Measurements from ENCODE around the gene GRXCR2. TPM values are rescaled to one million over a fixed set of nuclear protein-coding genes. Genes with fewer than 3 reads are reported as not detected.
"Not testable (repeated sequence)": the region's sequence is repeated elsewhere in the genome, so short reads cannot be mapped to it uniquely, and the experiment has no call there.

GRXCR2 gene
- total RNA-seq, 2 experiments from 2014 or later = not detected

DNA sequence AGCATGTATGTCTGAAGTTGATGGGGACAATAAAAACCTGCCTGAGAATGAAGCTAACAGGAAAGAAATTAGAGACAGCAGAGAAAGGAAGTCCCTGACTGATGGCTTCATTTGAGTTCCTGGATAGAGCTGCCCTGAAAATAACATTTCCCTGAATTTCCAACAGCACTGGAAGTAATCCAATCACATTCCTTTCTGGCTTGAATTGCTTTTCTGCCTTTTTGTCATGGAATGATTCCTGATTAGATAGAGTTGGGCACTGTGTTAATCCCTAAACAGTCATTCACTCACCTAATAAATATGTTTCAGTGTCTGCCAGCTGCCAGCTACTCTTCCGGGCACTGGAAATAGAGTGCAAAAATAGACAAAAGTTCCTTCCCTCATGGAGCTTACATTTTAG is 33.6 kb upstream of the GRXCR2 start:
- CTCF ChIA-PET = no interaction called here
- Mint-ChIP-seq H3K27me3 (peaks cover 16% of the 10 kb centered on the region), H3K9me3 (no peaks in the 10 kb centered on the region), H3K4me3 (no peak overlapping the region), H3K36me3 (ENCODE audit: low read depth) (no peaks in the 10 kb centered on the region), H3K27ac (no peak overlapping the region), H3K4me1 (no peaks in the 10 kb centered on the region)
- DNase-seq = no peak
- POLR2A ChIA-PET = no interaction called here

DNA sequence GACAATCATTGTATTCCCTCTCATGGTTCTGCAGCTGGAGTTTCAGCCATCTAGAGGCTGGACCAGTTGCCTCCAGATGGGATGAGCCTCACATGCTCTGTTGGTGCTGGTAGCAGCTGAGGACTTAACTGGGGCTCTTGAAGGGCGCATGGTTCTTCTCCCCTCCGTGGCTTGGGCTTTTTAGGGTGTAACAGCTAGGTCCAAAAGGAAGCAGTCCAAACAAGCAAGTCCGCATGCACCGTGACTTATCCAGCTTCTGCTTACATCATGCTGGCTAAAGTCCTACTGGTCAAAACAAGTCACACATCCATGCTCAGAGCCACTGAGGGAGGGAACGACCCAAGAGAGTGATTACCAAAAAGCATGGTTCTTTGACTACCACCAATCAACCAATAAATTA is 31.9 kb upstream of the GRXCR2 start:
- Mint-ChIP-seq H3K4me1 (no peaks in the 10 kb centered on the region), H3K36me3 (ENCODE audit: low read depth) (no peaks in the 10 kb centered on the region), H3K27ac (no peak overlapping the region), H3K9me3 (no peaks in the 10 kb centered on the region), H3K4me3 (no peak overlapping the region), H3K27me3 (peaks cover 18% of the 10 kb centered on the region)
- no peak for DNase-seq
- POLR2A ChIA-PET = no interaction called here
- CTCF ChIA-PET = no interaction called here

DNA sequence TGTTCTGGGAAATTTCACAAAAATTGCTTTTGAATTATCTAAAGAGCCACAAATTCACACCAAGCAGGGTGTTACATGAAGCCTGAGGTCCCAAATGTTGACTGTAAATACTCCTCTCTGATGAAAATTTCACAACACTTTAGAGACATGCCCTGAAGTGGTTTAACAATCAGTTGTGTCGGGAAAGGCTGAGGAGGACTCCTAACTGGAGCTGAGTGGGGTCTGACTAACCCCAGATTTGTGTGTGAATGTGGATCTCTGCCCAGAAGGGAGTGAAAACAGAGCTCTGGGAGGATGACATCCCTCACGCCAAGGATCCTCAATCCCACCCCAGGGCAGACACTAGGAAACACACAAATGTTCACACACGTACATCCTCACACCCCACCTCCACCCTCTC is 31.1 kb upstream of the GRXCR2 start:
- DNase-seq = no peak
- Mint-ChIP-seq H3K4me3 (no peak overlapping the region), H3K4me1 (no peaks in the 10 kb centered on the region), H3K27me3 (peaks cover 15% of the 10 kb centered on the region), H3K36me3 (ENCODE audit: low read depth) (no peaks in the 10 kb centered on the region), H3K9me3 (no peaks in the 10 kb centered on the region), H3K27ac (no peak overlapping the region)
- ChIA-PET POLR2A (no interaction called here), CTCF (interaction anchor here (0.6 kb wide), 1 partner anchor 77 kb away, joined by 3 read pairs; no protein-coding TSS in a partner anchor)

DNA sequence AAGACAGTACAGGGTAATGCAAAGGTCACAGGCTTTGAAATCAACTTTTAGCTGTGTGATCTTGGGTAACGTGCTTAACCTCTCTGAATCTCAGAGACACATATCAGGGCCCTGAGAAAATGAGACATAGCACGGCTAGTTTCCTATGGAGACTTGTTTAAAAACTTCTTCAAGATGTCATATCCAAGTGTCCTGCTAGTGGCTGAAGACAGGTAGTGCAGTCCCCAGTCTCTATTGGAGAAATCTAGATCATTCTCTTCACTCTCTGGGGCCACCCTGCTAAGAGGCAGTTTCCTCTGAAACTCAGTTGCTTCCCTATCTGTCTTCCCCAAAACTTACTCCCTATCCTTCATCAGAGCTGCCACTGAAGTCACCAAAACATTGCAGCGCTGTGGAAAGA is 30.3 kb upstream of the GRXCR2 start:
- Mint-ChIP-seq H3K9me3 (no peaks in the 10 kb centered on the region), H3K4me1 (no peaks in the 10 kb centered on the region), H3K4me3 (no peak overlapping the region), H3K36me3 (ENCODE audit: low read depth) (no peaks in the 10 kb centered on the region), H3K27me3 (peaks cover 17% of the 10 kb centered on the region), H3K27ac (no peak overlapping the region)
- CTCF ChIA-PET = interaction anchor here (0.6 kb wide), 1 partner anchor 78 kb away, joined by 3 read pairs; no protein-coding TSS in a partner anchor
- POLR2A ChIA-PET = no interaction called here
- DNase-seq = no peak

DNA sequence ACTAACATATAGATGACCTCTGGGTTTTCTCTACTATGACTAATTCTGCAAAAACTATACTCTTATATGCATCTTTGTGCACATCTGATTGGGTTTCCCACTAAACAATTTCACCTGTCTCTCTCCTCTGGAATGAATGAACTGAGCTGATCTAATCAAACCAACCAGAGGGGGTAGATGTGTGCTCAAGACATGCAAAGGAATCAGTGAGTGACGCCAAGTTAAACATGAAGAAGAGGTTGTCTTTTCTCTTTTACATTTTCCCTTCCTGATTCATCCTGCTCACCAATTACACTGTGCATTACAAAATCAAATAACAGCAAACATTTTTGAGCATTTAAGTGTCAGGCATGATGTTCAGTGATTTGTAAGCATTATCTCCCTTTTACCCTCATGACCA is 29.6 kb upstream of the GRXCR2 start:
- Mint-ChIP-seq H3K9me3 (no peaks in the 10 kb centered on the region), H3K4me3 (no peak overlapping the region), H3K27me3 (peaks cover 17% of the 10 kb centered on the region), H3K27ac (no peak overlapping the region), H3K36me3 (ENCODE audit: low read depth) (no peaks in the 10 kb centered on the region), H3K4me1 (no peaks in the 10 kb centered on the region)
- no peak for DNase-seq
- POLR2A ChIA-PET = no interaction called here
- CTCF ChIA-PET = no interaction called here

GRCh38 chr5:145898171-145898570 is 25.4 kb upstream of the GRXCR2 start:
- no peak for DNase-seq
- Mint-ChIP-seq H3K27ac (no peak overlapping the region), H3K9me3 (peaks cover 4% of the 10 kb centered on the region), H3K27me3 (peaks cover 21% of the 10 kb centered on the region), H3K4me3 (no peak overlapping the region), H3K4me1 (no peaks in the 10 kb centered on the region), H3K36me3 (ENCODE audit: low read depth) (no peaks in the 10 kb centered on the region)
- ChIA-PET CTCF (no interaction called here), POLR2A (no interaction called here)

DNA sequence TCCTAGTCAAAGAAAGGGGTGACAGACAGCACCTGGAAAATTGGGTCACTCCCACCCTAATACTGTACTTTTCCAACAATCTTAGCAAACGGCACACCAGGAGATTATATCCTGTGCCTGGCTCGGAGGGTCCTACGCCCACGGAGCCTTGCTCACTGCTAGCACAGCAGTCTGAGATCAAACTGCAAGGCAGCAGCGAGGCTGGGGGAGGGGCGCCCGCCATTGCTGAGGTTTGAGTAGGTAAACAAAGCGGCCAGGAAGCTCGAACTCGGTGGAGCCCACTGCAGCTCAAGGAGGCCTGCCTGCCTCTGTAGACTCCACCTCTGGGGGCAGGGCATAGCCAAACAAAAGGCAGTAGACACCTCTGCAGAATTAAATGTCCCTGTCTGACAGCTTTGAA is 18.6 kb upstream of the GRXCR2 start:
- H3K27ac Mint-ChIP-seq; H3K4me1 Mint-ChIP-seq; CTCF ChIA-PET; H3K4me3 Mint-ChIP-seq; POLR2A ChIA-PET; H3K27me3 Mint-ChIP-seq; H3K9me3 Mint-ChIP-seq; H3K36me3 Mint-ChIP-seq (ENCODE audit: low read depth); DNase-seq: not testable (repeated sequence)

DNA sequence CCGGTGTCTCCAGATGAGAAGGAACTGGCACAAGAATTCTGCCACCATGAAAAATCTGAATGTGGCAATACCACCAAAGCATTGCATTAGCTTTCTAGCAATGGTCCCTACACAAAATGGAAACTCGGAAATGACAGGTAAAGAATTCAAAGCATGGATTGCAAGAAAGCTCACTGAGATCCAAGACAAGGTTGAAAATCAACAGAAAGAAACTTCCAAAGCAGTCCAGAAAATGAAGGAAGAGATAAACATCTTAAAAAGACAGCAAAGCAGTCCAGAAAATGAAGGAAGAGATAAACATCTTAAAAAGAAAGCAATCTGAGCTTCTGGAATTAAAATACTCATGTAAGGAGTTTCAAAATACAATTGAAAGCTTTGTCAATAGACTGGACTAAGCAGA is 16.8 kb upstream of the GRXCR2 start:
- H3K27ac Mint-ChIP-seq = no peak overlapping the region
- no peaks in the 10 kb centered on the region for H3K9me3 Mint-ChIP-seq
- CTCF ChIA-PET = no interaction called here
- H3K36me3 Mint-ChIP-seq (ENCODE audit: low read depth) = no peaks in the 10 kb centered on the region
- H3K4me3 Mint-ChIP-seq = no peak overlapping the region
- no peak for DNase-seq
- H3K27me3 Mint-ChIP-seq = peaks cover 6% of the 10 kb centered on the region
- no peaks in the 10 kb centered on the region for H3K4me1 Mint-ChIP-seq
- POLR2A ChIA-PET = no interaction called here

DNA sequence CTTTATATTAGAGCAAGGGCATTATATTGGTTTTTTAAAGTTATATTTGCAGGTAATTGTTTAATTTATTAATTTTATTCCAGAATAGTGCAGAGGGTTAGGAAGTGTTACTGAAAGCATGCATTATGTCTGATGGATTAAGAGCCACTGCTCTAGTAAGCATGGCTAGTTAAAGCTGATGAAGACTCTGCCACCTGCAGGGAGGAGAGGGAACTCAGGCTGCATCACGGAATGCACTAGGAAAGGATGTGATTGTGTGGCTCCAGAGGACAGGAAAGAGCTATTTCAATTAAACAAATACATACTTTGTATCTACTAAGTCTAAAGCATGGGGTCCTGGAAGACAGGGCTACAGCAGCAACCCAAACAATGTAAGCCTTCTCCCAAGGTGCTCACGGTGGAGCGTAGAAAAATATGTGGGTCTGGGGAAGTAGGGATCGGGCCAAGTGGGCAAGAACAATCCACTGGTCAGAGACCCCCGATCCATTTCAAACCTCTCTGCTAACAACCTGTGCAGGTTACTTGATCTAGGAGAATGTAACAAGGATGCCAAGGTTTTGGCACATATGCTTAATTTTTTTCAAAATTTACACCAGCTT is 15.3 kb upstream of the GRXCR2 start:
- Mint-ChIP-seq H3K36me3 (ENCODE audit: low read depth) (no peaks in the 10 kb centered on the region), H3K27me3 (peaks cover 3% of the 10 kb centered on the region), H3K9me3 (no peaks in the 10 kb centered on the region), H3K4me3 (no peak overlapping the region), H3K27ac (no peak overlapping the region), H3K4me1 (no peaks in the 10 kb centered on the region)
- DNase-seq = no peak
- CTCF ChIA-PET = no interaction called here
- POLR2A ChIA-PET = no interaction called here

- ChIA-PET CTCF (no interaction called here), POLR2A (no interaction called here)
- no peak for DNase-seq
- H3K27ac Mint-ChIP-seq = no peak overlapping the region
- no peaks in the 10 kb centered on the region for H3K4me1 Mint-ChIP-seq
- H3K27me3 Mint-ChIP-seq = peaks cover 5% of the 10 kb centered on the region
- H3K9me3 Mint-ChIP-seq = no peaks in the 10 kb centered on the region
- no peak overlapping the region for H3K4me3 Mint-ChIP-seq
- H3K36me3 Mint-ChIP-seq (ENCODE audit: low read depth) = no peaks in the 10 kb centered on the region
Measured at GRCh38 chr5:145887217-145887616, 14.4 kb upstream of the GRXCR2 start.

GRCh38 chr5:145874765-145875164 is 2.0 kb upstream of the GRXCR2 start:
- no peak overlapping the region for H3K27ac Mint-ChIP-seq
- H3K4me1 Mint-ChIP-seq = no peaks in the 10 kb centered on the region
- ChIA-PET POLR2A (no interaction called here), CTCF (no interaction called here)
- no peak overlapping the region for H3K4me3 Mint-ChIP-seq
- H3K27me3 Mint-ChIP-seq = peaks cover 21% of the 10 kb centered on the region
- H3K36me3 Mint-ChIP-seq (ENCODE audit: low read depth) = no peaks in the 10 kb centered on the region
- DNase-seq = no peak
- H3K9me3 Mint-ChIP-seq = peaks cover 2% of the 10 kb centered on the region

DNA sequence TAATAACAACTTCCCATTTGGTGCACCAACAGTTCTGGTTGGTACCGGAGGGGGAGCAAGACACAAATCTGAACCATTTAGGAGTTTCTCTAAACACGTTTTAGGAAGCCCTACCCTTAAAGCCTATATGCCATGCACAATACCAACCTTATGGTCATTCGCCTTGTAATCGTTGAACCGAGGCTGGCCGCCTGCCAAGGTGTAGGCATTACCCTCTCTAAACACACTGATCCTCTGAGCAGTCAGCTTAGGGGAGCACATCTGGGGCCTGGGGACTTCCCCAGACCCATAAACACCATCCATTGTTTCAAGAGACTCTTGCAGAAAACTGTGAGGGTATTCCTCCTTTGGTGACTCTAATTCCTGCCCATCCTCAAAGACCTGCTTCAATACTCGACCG is 328 bp downstream of the GRXCR2 start:
- DNase-seq = no peak
- Mint-ChIP-seq H3K36me3 (ENCODE audit: low read depth) (no peaks in the 10 kb centered on the region), H3K4me3 (no peak overlapping the region), H3K27me3 (peaks cover 11% of the 10 kb centered on the region), H3K9me3 (no peaks in the 10 kb centered on the region), H3K27ac (no peak overlapping the region), H3K4me1 (no peaks in the 10 kb centered on the region)
- POLR2A ChIA-PET = no interaction called here
- CTCF ChIA-PET = no interaction called here

GRCh38 chr5:145869753-145870152 is 3.1 kb downstream of the GRXCR2 start:
- ChIA-PET POLR2A (no interaction called here), CTCF (no interaction called here)
- peaks cover 8% of the 10 kb centered on the region for H3K27me3 Mint-ChIP-seq
- no peaks in the 10 kb centered on the region for H3K36me3 Mint-ChIP-seq (ENCODE audit: low read depth)
- no peak overlapping the region for H3K27ac Mint-ChIP-seq
- H3K4me3 Mint-ChIP-seq = no peak overlapping the region
- DNase-seq = no peak
- H3K4me1 Mint-ChIP-seq = no peaks in the 10 kb centered on the region
- H3K9me3 Mint-ChIP-seq = no peaks in the 10 kb centered on the region

DNA sequence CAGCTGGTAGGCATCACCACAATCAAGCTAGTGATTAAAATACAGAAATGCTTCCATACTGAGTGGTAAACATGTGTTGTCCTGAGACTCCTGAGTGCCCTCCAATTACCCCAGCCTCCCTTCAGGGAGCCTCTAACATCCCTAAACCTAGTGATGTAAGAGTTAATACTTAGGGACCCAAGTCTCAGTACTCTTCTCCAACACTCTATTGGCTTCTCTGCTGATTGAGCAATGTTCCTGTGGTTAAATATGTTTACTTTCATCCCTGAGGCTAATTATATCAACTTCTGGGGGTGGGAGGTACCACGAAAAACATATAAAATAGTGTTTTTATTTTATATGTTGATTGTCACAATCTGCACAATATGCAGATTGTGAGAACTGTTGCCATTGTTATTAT is 5.0 kb downstream of the GRXCR2 start:
- POLR2A ChIA-PET = no interaction called here
- CTCF ChIA-PET = no interaction called here
- Mint-ChIP-seq H3K36me3 (ENCODE audit: low read depth) (no peaks in the 10 kb centered on the region), H3K4me3 (no peak overlapping the region), H3K27me3 (peaks cover 7% of the 10 kb centered on the region), H3K9me3 (no peaks in the 10 kb centered on the region), H3K4me1 (no peaks in the 10 kb centered on the region), H3K27ac (no peak overlapping the region)
- DNase-seq = no peak

DNA sequence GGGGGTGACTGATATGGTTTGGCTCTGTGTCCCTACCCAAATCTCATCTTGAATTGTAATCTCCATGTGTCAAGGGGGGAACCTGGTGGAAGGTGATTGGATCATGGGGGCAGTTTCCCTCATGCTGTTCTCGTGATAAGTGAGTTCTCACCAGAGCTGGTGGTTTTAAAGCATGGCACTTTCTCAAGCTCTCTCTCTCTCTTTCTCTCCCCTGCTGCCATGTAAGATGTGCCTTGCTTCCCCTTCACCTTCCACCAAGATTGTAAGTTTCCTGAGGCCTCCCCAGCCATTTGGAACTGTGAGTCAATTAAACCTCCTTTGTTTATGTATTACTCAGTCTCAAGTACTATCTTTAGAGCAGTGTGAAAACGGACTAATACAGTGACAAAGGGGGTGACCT is 8.4 kb downstream of the GRXCR2 start:
- peaks cover 15% of the 10 kb centered on the region for H3K27me3 Mint-ChIP-seq
- H3K4me1 Mint-ChIP-seq; POLR2A ChIA-PET; H3K36me3 Mint-ChIP-seq (ENCODE audit: low read depth); H3K4me3 Mint-ChIP-seq; DNase-seq; H3K27ac Mint-ChIP-seq; H3K9me3 Mint-ChIP-seq; CTCF ChIA-PET: not testable (repeated sequence)
